ENCODE data around the gene MPRIP.

GRCh38 chr17:17142556-17142955, 100.3 kb downstream of the MPRIP start:
- TF ChIP-seq CTCF (conservative IDR thresholded peaks at IDR 0.05) (no peak), ZFX (IDR thresholded peaks at IDR 0.05) (no peak)
